Uterus (tissue), 4 donors: ENCODE results near the gene RASAL2. TPM values are rescaled to one million over a fixed set of nuclear protein-coding genes. Genes with fewer than 3 reads are reported as not detected.

Experiments used
- DNase-seq, 2 donors: peaks; one replicate each; pipeline ENCODE4 v3.0.0-alpha.2; 2019 to 2020
- H3K27ac ChIP-seq, 2 donors: fragments of 200-600 bp; sonication (generic); 1 replicate in 1 of 2; 2 replicates in 1 of 2; pipeline ENCODE4 v1.5.1; 2016 to 2018
- H3K27me3 ChIP-seq, 2 donors: fragments of 200-600 bp; sonication (generic); one replicate each; pipeline ENCODE4 v1.5.1; 2018 to 2019; ENCODE audit warnings: control low read depth in 1 of 2
- H3K36me3 ChIP-seq, 2 donors: fragments of 200-600 bp; sonication (generic); one replicate each; pipeline ENCODE4 v1.5.1; 2019; ENCODE audit warnings: control low read depth in 1 of 2
- H3K4me1 ChIP-seq, 2 donors: fragments of 200-600 bp; sonication (generic); one replicate each; pipeline ENCODE4 v1.5.1; 2018 to 2019; ENCODE audit warnings: control low read depth in 1 of 2
- H3K4me3 ChIP-seq, 2 donors: fragments of 200-600 bp; sonication (generic); 1 replicate in 1 of 2; 2 replicates in 1 of 2; pipeline ENCODE4 v1.5.1; 2018 to 2019; ENCODE audit warnings: mild to moderate bottlenecking in 1 of 2
- H3K9me3 ChIP-seq, 2 donors: fragments of 200-600 bp; sonication (generic); one replicate each; pipeline ENCODE4 v1.5.1; 2019; ENCODE audit warnings: control low read depth in 1 of 2
- CTCF ChIP-seq, 4 experiments: fragments of 200-600 bp in 2 of 4; fragments of 450-650 bp in 2 of 4; sonication (generic) in 2 of 4; IDR thresholded peaks; one replicate each; pipeline ENCODE4 v1.5.1; 2016 to 2019; ENCODE audit warnings: antibody characterized with exemption in 4 of 4, mild to moderate bottlenecking in 2 of 4, moderate library complexity in 1 of 4
- POLR2A ChIP-seq, 2 donors: fragments of 450-650 bp; IDR thresholded peaks; one replicate each; pipeline ENCODE4 v1.6.1; 2016; ENCODE audit warnings: antibody characterized with exemption in 2 of 2, mild to moderate bottlenecking in 1 of 2, moderate library complexity in 1 of 2
- intact Hi-C: fragments of 100-400 bp; cut with DNase I; formaldehyde crosslinking; loops from one replicate; pipeline ENCODE4 v1.15.1; 2023; ENCODE audit warnings: low total_unique reads
- total RNA-seq, 4 donors: library from RNA; depleted of rRNA in 3 of 4; stranded (reverse); fragments of >200 nt in 3 of 4; gene quantifications; one replicate each; pipeline versions ENCODE4 v1.1.0 to v1.2.4, GENCODE V29; 2014 to 2023
- donor health status: DM: yes; HTN: yes; CAD: no.

Gene RASAL2
- total RNA-seq, 4 donors from 2014 or later: 10.0 to 42.5 (median 29.8) TPM

GRCh38 chr1:178168536-178168935 lies 74.6 kb downstream of the RASAL2 start:
- DNase-seq: no peak
- no peaks in the 10 kb centered on the region for H3K9me3 ChIP-seq
- intact Hi-C loops: no loop called here

GRCh38 chr1:178169649-178170048 lies 75.7 kb downstream of the RASAL2 start:
- Histone ChIP-seq H3K36me3 (no peaks in the 10 kb centered on the region), H3K4me3 (no peak overlapping the region), H3K9me3 (no peaks in the 10 kb centered on the region), H3K27ac (no peak overlapping the region), H3K4me1 (no peaks in the 10 kb centered on the region), H3K27me3 (no peaks in the 10 kb centered on the region)
- no peak for TF ChIP-seq POLR2A (IDR thresholded peaks at IDR 0.05)
- no peak for TF ChIP-seq CTCF (IDR thresholded peaks at IDR 0.05)
- intact Hi-C loops: no loop called here
- DNase-seq: no peak

More at GRCh38 chr1:178168536-178168935, 74.6 kb downstream of the RASAL2 start:
- Histone ChIP-seq H3K27ac (no peak overlapping the region), H3K36me3 (no peaks in the 10 kb centered on the region), H3K4me1 (no peaks in the 10 kb centered on the region), H3K4me3 (no peak overlapping the region), H3K27me3 (no peaks in the 10 kb centered on the region)
- TF ChIP-seq POLR2A (IDR thresholded peaks at IDR 0.05) (no peak), CTCF (IDR thresholded peaks at IDR 0.05) (no peak)

- no peaks in the 10 kb centered on the region for H3K9me3 ChIP-seq
- no peaks in the 10 kb centered on the region for H3K4me1 ChIP-seq
- no peak overlapping the region for H3K27ac ChIP-seq
- DNase-seq: no peak
- no peak overlapping the region for H3K4me3 ChIP-seq
- intact Hi-C loops: no loop called here
- H3K36me3 ChIP-seq: no peaks in the 10 kb centered on the region
- H3K27me3 ChIP-seq: no peaks in the 10 kb centered on the region
- TF ChIP-seq POLR2A (IDR thresholded peaks at IDR 0.05) (no peak), CTCF (IDR thresholded peaks at IDR 0.05) (no peak)
These were observed 79.0 kb downstream of the RASAL2 start for GRCh38 chr1:178172939-178173338.

GRCh38 chr1:178174539-178174938 lies 80.6 kb downstream of the RASAL2 start:
- H3K27ac ChIP-seq: no peak overlapping the region
- TF ChIP-seq CTCF (IDR thresholded peaks at IDR 0.05) (no peak), POLR2A (IDR thresholded peaks at IDR 0.05) (no peak)
- no peaks in the 10 kb centered on the region for H3K4me1 ChIP-seq
- H3K27me3 ChIP-seq: no peaks in the 10 kb centered on the region
- no peaks in the 10 kb centered on the region for H3K36me3 ChIP-seq
- H3K9me3 ChIP-seq: no peaks in the 10 kb centered on the region
- no peak for DNase-seq
- no peak overlapping the region for H3K4me3 ChIP-seq
- intact Hi-C loops: no loop called here

- intact Hi-C loops: no loop called here
- H3K27me3 ChIP-seq: no peaks in the 10 kb centered on the region
- TF ChIP-seq POLR2A (IDR thresholded peaks at IDR 0.05): no peak
- no peak for TF ChIP-seq CTCF (IDR thresholded peaks at IDR 0.05)
These were observed 86.5 kb downstream of the RASAL2 start for GRCh38 chr1:178180405-178180804.

More at GRCh38 chr1:178180405-178180804, 86.5 kb downstream of the RASAL2 start:
- Histone ChIP-seq H3K36me3 (no peaks in the 10 kb centered on the region), H3K4me3 (no peak overlapping the region), H3K27ac (no peak overlapping the region), H3K9me3 (no peaks in the 10 kb centered on the region), H3K4me1 (no peaks in the 10 kb centered on the region)
- DNase-seq: no peak
